ENCODE results near the gene IPO9.

Gene IPO9

GRCh38 chr1:201870397-201870796 is 41.4 kb downstream of the IPO9 start:
- TF ChIP-seq SPI1 (IDR thresholded peaks at IDR 0.05; ENCODE audit: borderline replicate concordance, low read depth) (no peak), REST (IDR thresholded peaks at IDR 0.05; ENCODE audit: insufficient replicate concordance, low read depth) (no peak), GABPA (IDR thresholded peaks at IDR 0.05; ENCODE audit: low read depth) (no peak), POLR2AphosphoS5 (IDR thresholded peaks at IDR 0.05; ENCODE audit: low read depth) (no peak), CTCF (IDR thresholded peaks at IDR 0.05; ENCODE audit: insufficient read depth, low read length) (no peak)
- H3K27me3 ChIP-seq (ENCODE audit: insufficient read depth, poor library complexity, severe bottlenecking): no peaks in the 10 kb centered on the region
- H3K4me3 ChIP-seq (replicated peaks; ENCODE audit: insufficient read depth, low read length): no peak overlapping the region
- no peak overlapping the region for H3K27ac ChIP-seq (replicated peaks)
- DNase-seq (ENCODE audit: low read depth in 1 of 2, low spot score in 1 of 2): no peak

DNA sequence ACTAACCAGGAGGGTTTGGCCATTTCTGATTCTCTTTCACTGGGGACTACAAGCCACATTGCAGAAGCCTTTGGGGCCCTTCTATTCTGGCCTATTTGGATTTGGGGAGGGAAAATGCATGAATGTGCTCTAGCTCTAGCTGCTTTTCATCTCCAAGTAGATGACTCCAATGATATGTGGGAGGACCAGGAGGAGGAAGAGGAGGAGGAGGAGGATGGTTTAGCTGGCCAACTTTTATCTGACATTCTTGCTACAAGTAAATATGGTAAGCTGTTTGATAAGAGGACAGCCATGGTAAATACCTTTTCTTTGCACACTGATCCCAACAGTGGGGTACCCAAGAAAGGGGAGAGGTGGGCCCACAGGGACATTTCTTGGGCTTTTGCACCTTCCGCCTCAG is 45.7 kb downstream of the IPO9 start:
- no peak for DNase-seq (ENCODE audit: low read depth in 1 of 2, low spot score in 1 of 2)
- Histone ChIP-seq H3K4me3 (replicated peaks; ENCODE audit: insufficient read depth, low read length) (no peak overlapping the region), H3K27ac (replicated peaks) (no peak overlapping the region), H3K27me3 (ENCODE audit: insufficient read depth, poor library complexity, severe bottlenecking) (no peaks in the 10 kb centered on the region)
- TF ChIP-seq REST (IDR thresholded peaks at IDR 0.05; ENCODE audit: insufficient replicate concordance, low read depth) (no peak), SPI1 (IDR thresholded peaks at IDR 0.05; ENCODE audit: borderline replicate concordance, low read depth) (no peak), CTCF (IDR thresholded peaks at IDR 0.05; ENCODE audit: insufficient read depth, low read length) (no peak), GABPA (IDR thresholded peaks at IDR 0.05; ENCODE audit: low read depth) (no peak), POLR2AphosphoS5 (IDR thresholded peaks at IDR 0.05; ENCODE audit: low read depth) (no peak)

- H3K4me3 ChIP-seq (replicated peaks; ENCODE audit: insufficient read depth, low read length): no peak overlapping the region
- TF ChIP-seq GABPA (IDR thresholded peaks at IDR 0.05; ENCODE audit: low read depth): no peak
- TF ChIP-seq SPI1 (IDR thresholded peaks at IDR 0.05; ENCODE audit: borderline replicate concordance, low read depth): no peak
- no peak for TF ChIP-seq POLR2AphosphoS5 (IDR thresholded peaks at IDR 0.05; ENCODE audit: low read depth)
- TF ChIP-seq CTCF (IDR thresholded peaks at IDR 0.05; ENCODE audit: insufficient read depth, low read length): no peak
- TF ChIP-seq REST (IDR thresholded peaks at IDR 0.05; ENCODE audit: insufficient replicate concordance, low read depth): no peak
- no peak overlapping the region for H3K27ac ChIP-seq (replicated peaks)
- DNase-seq (ENCODE audit: low read depth in 1 of 2, low spot score in 1 of 2): no peak
- no peaks in the 10 kb centered on the region for H3K27me3 ChIP-seq (ENCODE audit: insufficient read depth, poor library complexity, severe bottlenecking)
These were observed 47.3 kb downstream of the IPO9 start for GRCh38 chr1:201876148-201876818.
